Stimulated activated CD4-positive, alpha-beta T cell treated with anti-CD3 and anti-CD28 coated beads, TNF-alpha, amount 100 ng/mL, for 1 hour (primary cell): ENCODE results near the gene MAML2.
A peak's percentile ranks its signal among the peaks of the same experiment; 100 is the strongest.

Experiments used
- DNase-seq, 3 donors: peaks; one replicate each; pipeline ENCODE4 v3.0.0-alpha.2; 2020; ENCODE audit warnings: low read depth in 3 of 3, low spot score in 1 of 3

Gene MAML2

GRCh38 chr11:96161307-96162089, 181.5 kb downstream of the MAML2 start:
- no peak for DNase-seq

DNA sequence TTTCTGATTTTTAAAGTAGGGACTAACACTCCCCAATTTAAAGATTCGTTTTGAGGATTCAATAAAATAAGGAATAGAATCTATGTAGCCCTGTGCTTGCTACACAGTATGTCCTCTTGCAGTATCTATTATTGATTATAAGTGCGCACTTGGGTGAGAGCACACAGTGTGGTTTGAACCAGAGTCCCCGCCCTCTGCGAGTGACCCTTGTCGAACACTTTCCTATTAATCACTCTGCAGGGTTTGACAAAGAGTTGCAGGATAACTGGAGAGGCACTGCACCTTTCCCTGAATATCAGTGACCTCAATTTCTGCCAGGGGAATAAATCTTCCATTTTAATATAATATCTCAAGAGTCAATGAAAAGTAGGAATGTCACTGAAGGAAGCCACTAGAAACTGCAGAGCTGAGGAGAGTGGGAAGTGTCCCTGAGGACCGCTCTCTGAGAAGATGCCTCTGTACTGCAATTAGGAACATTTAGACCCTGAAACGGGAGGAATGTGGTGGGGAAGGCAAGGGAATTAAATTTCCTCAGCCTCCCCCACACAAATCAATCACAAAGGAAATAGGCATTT, 182.2 kb downstream of the MAML2 start:
- no peak for DNase-seq

DNA sequence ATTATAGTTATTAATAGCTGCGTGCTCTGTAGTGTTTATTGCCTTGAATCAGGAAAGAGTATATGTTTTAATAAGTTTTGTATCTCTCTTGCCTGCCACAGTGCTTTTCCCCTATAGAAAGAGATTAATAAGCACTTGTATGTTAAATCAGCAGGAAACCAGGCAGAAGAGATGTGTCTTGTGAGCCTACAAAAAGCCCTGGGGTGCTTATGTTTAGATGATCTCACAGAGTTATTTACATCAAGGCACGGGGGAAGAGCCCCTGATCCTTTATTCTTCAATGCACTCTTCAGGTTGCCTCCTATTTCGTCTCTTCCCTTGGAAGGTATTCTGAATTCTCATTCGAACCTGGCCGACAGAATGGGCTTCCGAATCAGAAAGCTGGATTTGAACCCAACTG, 183.0 kb downstream of the MAML2 start:
- no peak for DNase-seq

DNA sequence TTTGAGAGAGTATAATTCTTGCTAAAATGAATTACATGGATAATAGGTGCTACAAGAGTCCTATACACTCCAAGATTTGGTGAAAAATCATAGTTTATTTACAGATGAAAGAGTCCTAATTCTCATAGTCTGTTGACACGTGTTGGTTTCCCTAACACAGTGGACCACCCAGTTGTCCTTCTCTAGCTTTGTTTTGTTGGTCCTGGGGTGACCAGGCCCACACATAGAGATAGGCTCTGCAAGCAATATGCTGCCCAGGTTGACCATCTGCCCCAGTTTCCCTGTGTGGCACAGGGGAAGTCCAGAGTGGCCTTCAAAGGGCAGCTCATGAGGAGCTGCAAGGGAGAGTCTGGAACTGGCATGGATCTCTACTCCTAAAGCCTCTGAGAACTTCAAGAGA, 184.9 kb downstream of the MAML2 start:
- no peak for DNase-seq

GRCh38 chr11:96157517-96157873, 185.5 kb downstream of the MAML2 start:
- no peak for DNase-seq

- no peak for DNase-seq
These were observed 186.6 kb downstream of the MAML2 start for GRCh38 chr11:96156379-96156722.

GRCh38 chr11:96155627-96156378, 187.2 kb downstream of the MAML2 start:
- peak in 1 of 3 donors; percentile 39 for DNase-seq

GRCh38 chr11:96154802-96155520, 188.0 kb downstream of the MAML2 start:
- DNase-seq, result no peak

DNA sequence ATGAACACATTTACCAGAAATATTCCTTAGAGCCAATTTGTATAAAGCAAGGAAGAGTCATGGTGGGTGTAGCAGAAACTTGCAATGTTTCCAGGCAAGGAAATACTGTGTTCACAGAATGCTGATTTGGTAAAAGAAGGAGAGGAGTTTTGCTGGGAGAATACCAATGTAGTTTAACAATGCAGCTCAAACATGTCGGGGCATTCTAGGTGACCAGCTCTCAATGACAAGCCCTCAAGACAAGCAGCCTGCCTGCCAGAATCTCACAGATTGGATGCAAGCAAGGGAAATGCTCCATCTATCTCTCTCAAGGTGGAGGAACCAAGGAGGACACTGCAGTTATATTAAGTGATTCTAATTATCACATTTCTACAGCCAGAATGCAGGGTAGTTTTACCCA, 190.4 kb downstream of the MAML2 start:
- no peak for DNase-seq

GRCh38 chr11:96151501-96151900, 191.5 kb downstream of the MAML2 start:
- DNase-seq, result no peak

DNA sequence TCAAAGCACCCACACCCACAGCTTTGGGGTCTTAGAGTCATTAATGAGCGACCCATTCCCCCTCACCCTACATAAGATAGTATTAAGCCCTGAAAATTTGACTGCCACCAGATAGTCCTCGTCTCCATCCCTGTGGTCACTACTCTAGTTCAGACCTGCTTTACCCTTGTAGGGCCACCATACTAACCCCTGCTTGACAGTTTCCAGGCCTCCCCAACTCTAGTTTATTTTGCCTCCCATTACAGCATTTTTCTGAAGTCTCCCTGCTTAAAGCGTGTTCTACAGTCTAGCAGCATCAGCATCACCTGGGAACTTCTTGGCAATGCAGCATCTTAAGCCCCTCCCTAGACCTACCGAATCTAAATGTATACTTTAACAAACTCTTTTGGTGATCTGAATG, 192.4 kb downstream of the MAML2 start:
- no peak for DNase-seq

DNA sequence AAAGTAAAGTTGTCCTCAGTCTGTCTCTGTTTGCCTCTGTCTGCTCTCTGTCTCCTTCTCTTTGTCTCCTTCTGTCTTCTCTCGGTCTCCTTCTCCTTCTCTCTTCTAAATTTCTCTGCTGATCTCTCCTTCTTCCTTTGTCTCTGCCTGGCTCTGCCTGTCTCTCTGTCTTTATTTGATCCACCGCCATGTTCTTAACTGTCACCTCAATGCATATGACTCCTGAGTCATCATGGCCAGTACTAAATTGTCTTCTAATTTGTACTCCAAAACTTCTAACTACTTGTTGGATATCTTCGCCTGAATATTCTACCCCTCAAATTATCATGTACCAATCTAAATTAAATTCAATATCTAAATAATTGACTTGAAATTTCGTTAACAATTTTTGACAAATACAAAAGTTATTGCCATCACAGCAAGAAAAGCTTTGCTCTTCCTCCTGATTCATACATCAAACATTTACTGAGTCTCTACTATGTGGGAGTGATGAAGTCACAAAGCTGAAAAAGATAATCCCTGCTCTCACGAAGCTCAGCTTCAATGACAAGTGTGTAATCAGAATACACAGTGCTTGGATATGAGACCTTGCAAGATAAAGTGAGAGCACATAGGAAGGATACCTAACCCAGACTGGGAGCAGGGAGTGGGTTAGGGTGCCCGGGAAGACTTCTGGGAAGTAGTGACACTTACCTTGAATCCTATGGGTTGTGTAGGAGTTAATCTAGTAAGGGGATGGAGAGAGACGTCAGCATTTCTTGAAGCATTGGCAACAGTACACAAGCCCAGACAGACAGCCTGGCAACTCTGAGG, 193.0 kb downstream of the MAML2 start:
- DNase-seq, result no peak

- DNase-seq, result no peak
These were observed 195.0 kb downstream of the MAML2 start for GRCh38 chr11:96147906-96148486.

- DNase-seq, result no peak
These were observed 195.8 kb downstream of the MAML2 start for GRCh38 chr11:96147186-96147585.

DNA sequence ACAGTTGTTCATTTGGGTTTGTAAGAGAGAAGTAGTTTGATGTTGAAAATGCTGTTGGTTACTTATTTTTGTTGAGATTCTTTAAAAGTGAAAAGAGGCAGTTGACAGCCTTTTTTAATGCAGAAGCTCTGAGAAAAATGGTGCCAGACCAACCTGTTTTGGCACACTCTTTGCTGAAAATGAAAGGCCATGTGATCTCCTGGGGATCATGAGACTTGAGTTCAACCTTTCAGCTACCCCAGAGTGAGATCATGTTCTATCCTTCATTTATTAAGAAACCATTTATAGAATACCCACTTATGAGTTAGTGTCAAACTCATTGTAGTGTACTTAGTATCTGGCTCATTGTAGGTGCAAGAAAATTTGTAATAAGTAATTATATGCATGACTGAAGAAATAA, 196.2 kb downstream of the MAML2 start:
- DNase-seq, result no peak

- no peak for DNase-seq
These were observed 197.8 kb downstream of the MAML2 start for GRCh38 chr11:96145163-96145585.

GRCh38 chr11:96144553-96144952, 198.4 kb downstream of the MAML2 start:
- no peak for DNase-seq

- DNase-seq, result no peak
These were observed 199.9 kb downstream of the MAML2 start for GRCh38 chr11:96143041-96143521.

- no peak for DNase-seq
These were observed 201.4 kb downstream of the MAML2 start for GRCh38 chr11:96141626-96142025.

DNA sequence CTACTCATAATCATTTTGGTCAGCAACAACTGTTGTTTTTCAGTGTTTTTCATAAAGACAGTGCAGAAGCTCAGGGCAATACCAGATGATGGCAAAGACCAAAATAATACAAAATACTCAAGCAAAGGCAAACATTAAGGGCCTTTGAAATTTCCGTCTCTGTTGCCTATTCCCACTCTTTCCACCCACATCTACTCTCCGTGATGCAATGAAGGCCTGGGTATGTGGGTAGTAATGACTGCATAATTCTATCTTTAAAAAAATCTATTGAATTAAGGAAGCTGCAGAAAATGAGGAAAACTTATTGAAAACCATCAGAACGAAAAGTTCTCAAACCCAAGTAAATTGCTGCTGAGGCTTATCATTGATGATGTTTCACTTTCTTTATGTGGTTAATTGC, 203.3 kb downstream of the MAML2 start:
- DNase-seq, result no peak
